ENCODE measurements around the gene MAPK1. TPM values are rescaled to one million over a fixed set of nuclear protein-coding genes. Genes with fewer than 3 reads are reported as not detected.

MAPK1 gene
- total RNA-seq, 1 experiment from 2014 or later: 136 TPM

GRCh38 chr22:21758091-21758864 is 109.2 kb downstream of the MAPK1 start:
- H3K4me3 Mint-ChIP-seq (ENCODE audit: unreplicated experiment): no peak overlapping the region
- BruUV-seq (replicated peaks): no TSS peak
- intact Hi-C loops (cut with micrococcal nuclease; ENCODE audit: unreplicated experiment): no loop called here
- no peak for DNase-seq
- H3K9me3 Mint-ChIP-seq (ENCODE audit: unreplicated experiment): no peaks in the 10 kb centered on the region
- peaks cover 20% of the 10 kb centered on the region for H3K4me1 Mint-ChIP-seq (ENCODE audit: low read depth, unreplicated experiment)
- peaks cover 47% of the 10 kb centered on the region for H3K36me3 Mint-ChIP-seq (ENCODE audit: insufficient read depth, unreplicated experiment)
- H3K27me3 Mint-ChIP-seq (ENCODE audit: insufficient read depth, unreplicated experiment): no peaks in the 10 kb centered on the region
- CTCF ChIA-PET: no interaction called here
- Histone ChIP-seq H3K4me3 (ENCODE audit: low read depth, low read length) (no peak overlapping the region), H3K27me3 (replicated peaks; ENCODE audit: control insufficient read depth, insufficient read depth, low read length) (no peaks in the 10 kb centered on the region), H3K9me3 (no peaks in the 10 kb centered on the region), H3K36me3 (ENCODE audit: control insufficient read depth, insufficient read depth, low read length) (no peaks in the 10 kb centered on the region), H3K4me1 (no peaks in the 10 kb centered on the region; the same call in 1 of the 2 replicates)
- no peak overlapping the region for H3K27ac Mint-ChIP-seq (ENCODE audit: unreplicated experiment)
- POLR2A ChIA-PET: no interaction called here
- no peak for TF ChIP-seq CTCF (IDR thresholded peaks at IDR 0.05; ENCODE audit: insufficient read depth in 1 of 2, low read depth in 1 of 2, low read length in 1 of 2, severe bottlenecking in 1 of 2, unreplicated experiment in 1 of 2)

GRCh38 chr22:21755851-21756284 is 111.6 kb downstream of the MAPK1 start:
- no peaks in the 10 kb centered on the region for H3K27me3 Mint-ChIP-seq (ENCODE audit: insufficient read depth, unreplicated experiment)
- peak overlapping the region; percentile 71 for H3K27ac Mint-ChIP-seq (ENCODE audit: unreplicated experiment)
- TF ChIP-seq CTCF (IDR thresholded peaks at IDR 0.05; ENCODE audit: insufficient read depth in 1 of 2, low read depth in 1 of 2, low read length in 1 of 2, severe bottlenecking in 1 of 2, unreplicated experiment in 1 of 2): no peak
- H3K27me3 ChIP-seq (replicated peaks; ENCODE audit: control insufficient read depth, insufficient read depth, low read length): no peaks in the 10 kb centered on the region
- no peak overlapping the region for H3K4me3 Mint-ChIP-seq (ENCODE audit: unreplicated experiment)
- H3K36me3 Mint-ChIP-seq (ENCODE audit: insufficient read depth, unreplicated experiment): peaks cover 35% of the 10 kb centered on the region
- BruUV-seq (replicated peaks): no TSS peak
- no peak overlapping the region for H3K4me3 ChIP-seq (ENCODE audit: low read depth, low read length)
- H3K4me1 ChIP-seq: no peaks in the 10 kb centered on the region; the same call in 1 of the 2 replicates
- POLR2A ChIA-PET: interaction anchor here (0.5 kb wide), 1 partner anchor 140 kb away, joined by 4 read pairs; no protein-coding TSS in a partner anchor
- H3K36me3 ChIP-seq (ENCODE audit: control insufficient read depth, insufficient read depth, low read length): no peaks in the 10 kb centered on the region
- peaks cover 20% of the 10 kb centered on the region for H3K4me1 Mint-ChIP-seq (ENCODE audit: low read depth, unreplicated experiment)
- no peak for DNase-seq
- CTCF ChIA-PET: no interaction called here
- intact Hi-C loops (cut with micrococcal nuclease; ENCODE audit: unreplicated experiment): no loop called here
- H3K9me3 ChIP-seq: no peaks in the 10 kb centered on the region
- H3K9me3 Mint-ChIP-seq (ENCODE audit: unreplicated experiment): no peaks in the 10 kb centered on the region

- POLR2A ChIA-PET: no interaction called here
- DNase-seq: no peak
- no peak for TF ChIP-seq CTCF (IDR thresholded peaks at IDR 0.05; ENCODE audit: insufficient read depth in 1 of 2, low read depth in 1 of 2, low read length in 1 of 2, severe bottlenecking in 1 of 2, unreplicated experiment in 1 of 2)
Measured at GRCh38 chr22:21754523-21754922, 112.9 kb downstream of the MAPK1 start.

More at GRCh38 chr22:21754523-21754922, 112.9 kb downstream of the MAPK1 start:
- Histone ChIP-seq H3K36me3 (ENCODE audit: control insufficient read depth, insufficient read depth, low read length) (no peaks in the 10 kb centered on the region), H3K27me3 (replicated peaks; ENCODE audit: control insufficient read depth, insufficient read depth, low read length) (no peaks in the 10 kb centered on the region), H3K4me1 (no peaks in the 10 kb centered on the region; the same call in 1 of the 2 replicates), H3K9me3 (no peaks in the 10 kb centered on the region), H3K4me3 (ENCODE audit: low read depth, low read length) (no peak overlapping the region)
- peaks cover 20% of the 10 kb centered on the region for H3K4me1 Mint-ChIP-seq (ENCODE audit: low read depth, unreplicated experiment)
- no peak overlapping the region for H3K4me3 Mint-ChIP-seq (ENCODE audit: unreplicated experiment)
- H3K9me3 Mint-ChIP-seq (ENCODE audit: unreplicated experiment): no peaks in the 10 kb centered on the region
- CTCF ChIA-PET: interaction anchor here (0.5 kb wide), 1 partner anchor 26 kb away, joined by 3 read pairs; no protein-coding TSS in a partner anchor
- H3K27ac Mint-ChIP-seq (ENCODE audit: unreplicated experiment): no peak overlapping the region
- intact Hi-C loops (cut with micrococcal nuclease; ENCODE audit: unreplicated experiment): no loop called here
- H3K27me3 Mint-ChIP-seq (ENCODE audit: insufficient read depth, unreplicated experiment): no peaks in the 10 kb centered on the region
- H3K36me3 Mint-ChIP-seq (ENCODE audit: insufficient read depth, unreplicated experiment): peaks cover 35% of the 10 kb centered on the region
- BruUV-seq (replicated peaks): no TSS peak
